ENCODE data around the gene TASOR2. TPM values are rescaled to one million over a fixed set of nuclear protein-coding genes. Genes with fewer than 3 reads are reported as not detected.

The TASOR2 gene
- total RNA-seq, 1 donor from 2014 or later: 49.1 TPM

- Mint-ChIP-seq H3K27ac (ENCODE audit: unreplicated experiment) (peak overlapping the region; percentile 9), H3K27me3 (ENCODE audit: unreplicated experiment) (peaks cover 12% of the 10 kb centered on the region), H3K9me3 (ENCODE audit: unreplicated experiment) (no peaks in the 10 kb centered on the region), H3K4me3 (ENCODE audit: unreplicated experiment) (no peak overlapping the region), H3K4me1 (ENCODE audit: unreplicated experiment) (peaks cover 56% of the 10 kb centered on the region), H3K36me3 (ENCODE audit: low read depth, unreplicated experiment) (peaks cover 11% of the 10 kb centered on the region)
- no peak for TF ChIP-seq CTCF (IDR thresholded peaks at IDR 0.05; ENCODE audit: unreplicated experiment)
- DNase-seq (ENCODE audit: low spot score): no peak
These were observed 38.6 kb upstream of the TASOR2 start for GRCh38 chr10:5645944-5646617.

- H3K27ac Mint-ChIP-seq (ENCODE audit: unreplicated experiment): no peak overlapping the region
- H3K4me3 Mint-ChIP-seq (ENCODE audit: unreplicated experiment): no peak overlapping the region
- DNase-seq (ENCODE audit: low spot score): no peak
- H3K4me1 Mint-ChIP-seq (ENCODE audit: unreplicated experiment): peaks cover 43% of the 10 kb centered on the region
- no peaks in the 10 kb centered on the region for H3K9me3 Mint-ChIP-seq (ENCODE audit: unreplicated experiment)
- TF ChIP-seq CTCF (IDR thresholded peaks at IDR 0.05; ENCODE audit: unreplicated experiment): no peak
- peaks cover 8% of the 10 kb centered on the region for H3K27me3 Mint-ChIP-seq (ENCODE audit: unreplicated experiment)
- H3K36me3 Mint-ChIP-seq (ENCODE audit: low read depth, unreplicated experiment): peaks cover 11% of the 10 kb centered on the region
These were observed 37.0 kb upstream of the TASOR2 start for GRCh38 chr10:5647507-5648240.

- H3K4me1 Mint-ChIP-seq (ENCODE audit: unreplicated experiment): peaks cover 34% of the 10 kb centered on the region
- TF ChIP-seq CTCF (IDR thresholded peaks at IDR 0.05; ENCODE audit: unreplicated experiment): no peak
- DNase-seq (ENCODE audit: low spot score): no peak
These were observed 35.9 kb upstream of the TASOR2 start for GRCh38 chr10:5648494-5649457.

GRCh38 chr10:5649746-5650145 is 34.9 kb upstream of the TASOR2 start:
- H3K27ac Mint-ChIP-seq (ENCODE audit: unreplicated experiment): no peak overlapping the region
- no peak for TF ChIP-seq CTCF (IDR thresholded peaks at IDR 0.05; ENCODE audit: unreplicated experiment)
- peaks cover 10% of the 10 kb centered on the region for H3K36me3 Mint-ChIP-seq (ENCODE audit: low read depth, unreplicated experiment)

More at GRCh38 chr10:5648494-5649457, 35.9 kb upstream of the TASOR2 start:
- H3K9me3 Mint-ChIP-seq (ENCODE audit: unreplicated experiment): no peaks in the 10 kb centered on the region
- H3K36me3 Mint-ChIP-seq (ENCODE audit: low read depth, unreplicated experiment): peaks cover 13% of the 10 kb centered on the region
- H3K27ac Mint-ChIP-seq (ENCODE audit: unreplicated experiment): no peak overlapping the region
- H3K27me3 Mint-ChIP-seq (ENCODE audit: unreplicated experiment): peaks cover 11% of the 10 kb centered on the region
- peak overlapping the region; percentile 65 for H3K4me3 Mint-ChIP-seq (ENCODE audit: unreplicated experiment)

More at GRCh38 chr10:5649746-5650145, 34.9 kb upstream of the TASOR2 start:
- Mint-ChIP-seq H3K27me3 (ENCODE audit: unreplicated experiment) (peaks cover 10% of the 10 kb centered on the region), H3K9me3 (ENCODE audit: unreplicated experiment) (no peaks in the 10 kb centered on the region), H3K4me3 (ENCODE audit: unreplicated experiment) (peak overlapping the region; percentile 27), H3K4me1 (ENCODE audit: unreplicated experiment) (peaks cover 26% of the 10 kb centered on the region)
- no peak for DNase-seq (ENCODE audit: low spot score)

All from endothelial cell (in vitro differentiated cells).